Measurements from ENCODE around the gene THOP1.

- no peak for TF ChIP-seq CTCF (IDR thresholded peaks at IDR 0.05)
- no peak for TF ChIP-seq POLR2A (IDR thresholded peaks at IDR 0.05)
Observed at GRCh38 chr19:2813235-2814160, 28.2 kb downstream of the THOP1 start.
